Measurements from ENCODE around the gene TNFRSF13B.

TNFRSF13B gene

GRCh38 chr17:16945136-16945482, 26.8 kb downstream of the TNFRSF13B start:
- Histone ChIP-seq H3K27me3 (ENCODE audit: low read depth, low read length) (no peaks in the 10 kb centered on the region), H3K9me3 (ENCODE audit: control insufficient read depth in 1 of 2, low read length in 2 of 2) (peaks cover 6 to 12% of the 10 kb centered on the region in 2 donors), H3K36me3 (ENCODE audit: control insufficient read depth in 1 of 2, insufficient read depth in 2 of 2, low read length in 2 of 2) (no peaks in the 10 kb centered on the region), H3K27ac (ENCODE audit: low read length) (no peak overlapping the region), H3K4me3 (ENCODE audit: low read depth in 1 of 2, low read length in 2 of 2) (no peak overlapping the region), H3K4me1 (ENCODE audit: control insufficient read depth in 1 of 2, insufficient read depth in 2 of 2, low read length in 2 of 2) (no peaks in the 10 kb centered on the region)

- Histone ChIP-seq H3K27ac (ENCODE audit: low read length) (no peak overlapping the region), H3K4me3 (ENCODE audit: low read depth in 1 of 2, low read length in 2 of 2) (no peak overlapping the region), H3K27me3 (ENCODE audit: low read depth, low read length) (no peaks in the 10 kb centered on the region), H3K4me1 (ENCODE audit: control insufficient read depth in 1 of 2, insufficient read depth in 2 of 2, low read length in 2 of 2) (no peaks in the 10 kb centered on the region), H3K36me3 (ENCODE audit: control insufficient read depth in 1 of 2, insufficient read depth in 2 of 2, low read length in 2 of 2) (no peaks in the 10 kb centered on the region), H3K9me3 (ENCODE audit: control insufficient read depth in 1 of 2, low read length in 2 of 2) (peaks cover 6 to 11% of the 10 kb centered on the region in 2 donors)
Observed at GRCh38 chr17:16944334-16945135, 27.4 kb downstream of the TNFRSF13B start.

- Histone ChIP-seq H3K4me1 (ENCODE audit: control insufficient read depth in 1 of 2, insufficient read depth in 2 of 2, low read length in 2 of 2) (no peaks in the 10 kb centered on the region), H3K27ac (ENCODE audit: low read length) (no peak overlapping the region), H3K4me3 (ENCODE audit: low read depth in 1 of 2, low read length in 2 of 2) (no peak overlapping the region), H3K36me3 (ENCODE audit: control insufficient read depth in 1 of 2, insufficient read depth in 2 of 2, low read length in 2 of 2) (no peaks in the 10 kb centered on the region), H3K9me3 (ENCODE audit: control insufficient read depth in 1 of 2, low read length in 2 of 2) (peaks cover 0 to 6% of the 10 kb centered on the region in 2 donors), H3K27me3 (ENCODE audit: low read depth, low read length) (no peaks in the 10 kb centered on the region)
Observed at GRCh38 chr17:16943541-16944333, 28.2 kb downstream of the TNFRSF13B start.

GRCh38 chr17:16943032-16943352, 28.9 kb downstream of the TNFRSF13B start:
- Histone ChIP-seq H3K27ac (ENCODE audit: low read length) (no peak overlapping the region), H3K4me1 (ENCODE audit: control insufficient read depth in 1 of 2, insufficient read depth in 2 of 2, low read length in 2 of 2) (no peaks in the 10 kb centered on the region), H3K36me3 (ENCODE audit: control insufficient read depth in 1 of 2, insufficient read depth in 2 of 2, low read length in 2 of 2) (no peaks in the 10 kb centered on the region), H3K27me3 (ENCODE audit: low read depth, low read length) (no peaks in the 10 kb centered on the region), H3K9me3 (ENCODE audit: control insufficient read depth in 1 of 2, low read length in 2 of 2) (no peaks in the 10 kb centered on the region), H3K4me3 (ENCODE audit: low read depth in 1 of 2, low read length in 2 of 2) (no peak overlapping the region)

GRCh38 chr17:16942141-16943031, 29.5 kb downstream of the TNFRSF13B start:
- Histone ChIP-seq H3K27ac (ENCODE audit: low read length) (no peak overlapping the region), H3K4me1 (ENCODE audit: control insufficient read depth in 1 of 2, insufficient read depth in 2 of 2, low read length in 2 of 2) (no peaks in the 10 kb centered on the region), H3K36me3 (ENCODE audit: control insufficient read depth in 1 of 2, insufficient read depth in 2 of 2, low read length in 2 of 2) (no peaks in the 10 kb centered on the region), H3K9me3 (ENCODE audit: control insufficient read depth in 1 of 2, low read length in 2 of 2) (no peaks in the 10 kb centered on the region), H3K27me3 (ENCODE audit: low read depth, low read length) (no peaks in the 10 kb centered on the region), H3K4me3 (ENCODE audit: low read depth in 1 of 2, low read length in 2 of 2) (no peak overlapping the region)

- no peaks in the 10 kb centered on the region for H3K4me1 ChIP-seq (ENCODE audit: control insufficient read depth in 1 of 2, insufficient read depth in 2 of 2, low read length in 2 of 2)
- H3K27ac ChIP-seq (ENCODE audit: low read length) = no peak overlapping the region
- H3K27me3 ChIP-seq (ENCODE audit: low read depth, low read length) = no peaks in the 10 kb centered on the region
- no peaks in the 10 kb centered on the region for H3K36me3 ChIP-seq (ENCODE audit: control insufficient read depth in 1 of 2, insufficient read depth in 2 of 2, low read length in 2 of 2)
- H3K9me3 ChIP-seq (ENCODE audit: control insufficient read depth in 1 of 2, low read length in 2 of 2) = no peaks in the 10 kb centered on the region
- no peak overlapping the region for H3K4me3 ChIP-seq (ENCODE audit: low read depth in 1 of 2, low read length in 2 of 2)
Observed at GRCh38 chr17:16941072-16942036, 30.6 kb downstream of the TNFRSF13B start.

- Histone ChIP-seq H3K4me3 (ENCODE audit: low read depth in 1 of 2, low read length in 2 of 2) (no peak overlapping the region), H3K9me3 (ENCODE audit: control insufficient read depth in 1 of 2, low read length in 2 of 2) (no peaks in the 10 kb centered on the region), H3K4me1 (ENCODE audit: control insufficient read depth in 1 of 2, insufficient read depth in 2 of 2, low read length in 2 of 2) (no peaks in the 10 kb centered on the region), H3K27me3 (ENCODE audit: low read depth, low read length) (no peaks in the 10 kb centered on the region), H3K36me3 (ENCODE audit: control insufficient read depth in 1 of 2, insufficient read depth in 2 of 2, low read length in 2 of 2) (no peaks in the 10 kb centered on the region), H3K27ac (ENCODE audit: low read length) (no peak overlapping the region)
Observed at GRCh38 chr17:16940116-16940881, 31.6 kb downstream of the TNFRSF13B start.

- no peaks in the 10 kb centered on the region for H3K36me3 ChIP-seq (ENCODE audit: control insufficient read depth in 1 of 2, insufficient read depth in 2 of 2, low read length in 2 of 2)
- no peak overlapping the region for H3K27ac ChIP-seq (ENCODE audit: low read length)
- no peaks in the 10 kb centered on the region for H3K27me3 ChIP-seq (ENCODE audit: low read depth, low read length)
- H3K4me1 ChIP-seq (ENCODE audit: control insufficient read depth in 1 of 2, insufficient read depth in 2 of 2, low read length in 2 of 2) = no peaks in the 10 kb centered on the region
- no peak overlapping the region for H3K4me3 ChIP-seq (ENCODE audit: low read depth in 1 of 2, low read length in 2 of 2)
- H3K9me3 ChIP-seq (ENCODE audit: control insufficient read depth in 1 of 2, low read length in 2 of 2) = no peaks in the 10 kb centered on the region
Observed at GRCh38 chr17:16939606-16940115, 32.3 kb downstream of the TNFRSF13B start.

GRCh38 chr17:16939208-16939576, 32.7 kb downstream of the TNFRSF13B start:
- Histone ChIP-seq H3K4me3 (ENCODE audit: low read depth in 1 of 2, low read length in 2 of 2) (no peak overlapping the region), H3K27ac (ENCODE audit: low read length) (no peak overlapping the region), H3K27me3 (ENCODE audit: low read depth, low read length) (no peaks in the 10 kb centered on the region), H3K4me1 (ENCODE audit: control insufficient read depth in 1 of 2, insufficient read depth in 2 of 2, low read length in 2 of 2) (no peaks in the 10 kb centered on the region), H3K36me3 (ENCODE audit: control insufficient read depth in 1 of 2, insufficient read depth in 2 of 2, low read length in 2 of 2) (no peaks in the 10 kb centered on the region), H3K9me3 (ENCODE audit: control insufficient read depth in 1 of 2, low read length in 2 of 2) (no peaks in the 10 kb centered on the region)
